T-helper 1 cell (primary cell): ENCODE data around the gene ID1.

ENCODE experiments used
- DNase-seq, 5 donors: peaks; one replicate each; pipeline ENCODE4 v3.0.0-alpha.2; 2012 to 2020
- total RNA-seq, 4 donors: gene quantifications; one replicate each; lab custom pipeline; 2026; lab: John Stamatoyannopoulos, UW

ID1 gene
- total RNA-seq: 15.5 to 101 (median 23.1) reads per million in 4 donors

GRCh38 chr20:31605031-31605901 lies at the start of gene ID1:
ID1 (plus strand) TSS chr20:31605289; CDS start chr20:31605388, 99 bp downstream.
- DNase-seq: peak; percentile 75 to 87 (median 82)

GRCh38 chr20:31559704-31560093 lies 45.4 kb upstream of the ID1 start:
- DNase-seq: no peak

- peak; percentile 45 to 78 (median 64) for DNase-seq
These were observed 44.9 kb upstream of the ID1 start for GRCh38 chr20:31560094-31560745.

- DNase-seq: no peak
These were observed 44.1 kb upstream of the ID1 start for GRCh38 chr20:31560746-31561598.

- DNase-seq: no peak
These were observed 42.8 kb upstream of the ID1 start for GRCh38 chr20:31562241-31562640.

- no peak for DNase-seq
These were observed 40.8 kb upstream of the ID1 start for GRCh38 chr20:31564284-31564683.

GRCh38 chr20:31565699-31566318 lies 39.3 kb upstream of the ID1 start:
- DNase-seq: no peak

GRCh38 chr20:31566319-31566657 lies 38.8 kb upstream of the ID1 start:
- DNase-seq: no peak

- no peak for DNase-seq
These were observed 38.3 kb upstream of the ID1 start for GRCh38 chr20:31566658-31567379.

GRCh38 chr20:31567380-31567720 lies 37.7 kb upstream of the ID1 start:
- no peak for DNase-seq

GRCh38 chr20:31568041-31568731 lies 36.9 kb upstream of the ID1 start:
- no peak for DNase-seq

- DNase-seq: no peak
These were observed 36.3 kb upstream of the ID1 start for GRCh38 chr20:31568773-31569162.

- peak; percentile 29 to 58 (median 38) for DNase-seq
These were observed 35.7 kb upstream of the ID1 start for GRCh38 chr20:31569163-31570020.

- DNase-seq: no peak
These were observed 35.0 kb upstream of the ID1 start for GRCh38 chr20:31570021-31570463.

- no peak for DNase-seq
These were observed 34.1 kb upstream of the ID1 start for GRCh38 chr20:31570735-31571617.

- no peak for DNase-seq
These were observed 32.9 kb upstream of the ID1 start for GRCh38 chr20:31572042-31572700.

GRCh38 chr20:31572701-31573554 lies 32.2 kb upstream of the ID1 start:
- peak; percentile 75 to 88 (median 81) for DNase-seq
